Measurements from ENCODE around the gene ATP2C1. TPM values are rescaled to one million over a fixed set of nuclear protein-coding genes. Genes with fewer than 3 reads are reported as not detected.

Gene ATP2C1
- total and polyA plus RNA-seq, 2 donors (not counting 1 experiment from before 2014, with no cell fraction given), result 23.9 to 59.2 TPM

DNA sequence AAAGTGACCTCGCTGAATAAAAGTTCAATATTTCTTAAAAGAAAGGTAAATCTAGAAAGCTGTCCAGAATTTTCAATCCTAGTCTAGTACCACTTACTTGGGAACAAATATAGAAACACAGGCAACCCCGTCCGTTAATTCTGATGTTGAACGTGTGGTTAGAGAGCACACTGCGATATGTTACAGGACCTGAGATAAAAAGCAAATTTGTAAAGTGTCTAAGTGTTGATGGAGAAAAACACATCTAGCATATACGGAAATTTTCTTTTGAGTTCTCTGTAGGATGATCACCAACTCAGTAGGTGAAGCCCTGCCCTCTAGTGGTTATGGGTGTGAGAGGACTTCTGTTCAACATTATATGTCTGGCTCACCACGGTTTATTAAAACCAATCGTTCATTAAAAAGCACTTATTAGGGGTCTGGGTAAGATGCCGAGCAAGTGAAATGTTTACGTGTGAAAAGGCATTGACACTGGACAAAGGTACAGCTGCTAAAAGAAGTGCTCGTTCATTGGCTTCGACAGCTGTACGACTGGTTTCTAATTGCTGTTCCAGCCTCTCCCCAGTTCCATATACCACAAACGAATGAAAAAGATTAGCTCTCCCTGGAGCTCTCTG is 1.0 kb upstream of the ATP2C1 start:
- H3K4me3 ChIP-seq (ENCODE audit: control extremely low read depth in 1 of 5, extremely low read depth in 1 of 5, insufficient read depth in 1 of 5, low read depth in 2 of 5, low read length in 4 of 5), result peak overlapping the region; percentile 71 to 98 (median 93)
- H3K4me2 ChIP-seq (replicated peaks; ENCODE audit: low read depth, low read length, poor library complexity, severe bottlenecking), result peak overlapping the region; percentile 88
- TF ChIP-seq EZH2 (IDR thresholded peaks at IDR 0.05; ENCODE audit: borderline replicate concordance, insufficient read depth, low read depth, low read length, poor library complexity, severe bottlenecking) (no peak), CTCF (IDR thresholded peaks at IDR 0.05) (peak; percentile 91)
- DNase-seq (peak; percentile 85), ATAC-seq (ENCODE audit: low read depth) (peak; percentile 44)
- no peaks in the 10 kb centered on the region for H3K27me3 ChIP-seq (replicated peaks in 1 of 4; ENCODE audit: control extremely low read depth in 1 of 4, control insufficient read depth in 3 of 4, insufficient read depth in 4 of 4, low read length in 3 of 4)
- H4K20me1 ChIP-seq (ENCODE audit: control insufficient read depth, insufficient read depth, low read length, poor library complexity, severe bottlenecking), result no peaks in the 10 kb centered on the region
- peak overlapping the region; percentile 95 for H3K9ac ChIP-seq (ENCODE audit: low read length)
- Mint-ChIP-seq H3K9me3 (ENCODE audit: insufficient read depth) (no peaks in the 10 kb centered on the region), H3K4me3 (peak overlapping the region; percentile 98), H3K27ac (peak overlapping the region; percentile 99), H3K27me3 (no peaks in the 10 kb centered on the region), H3K4me1 (peaks cover 32% of the 10 kb centered on the region)
- POLR2A ChIA-PET, result interaction anchor here (0.9 to 2.6 kb wide), 4 partner anchors 33 to 781 kb away, joined by 3 to 11 read pairs (median 5); partner anchors contain the start of genes ASTE1 and NEK11
- 3% methylated on average over 6 of the region's 14 CpGs for WGBS (ENCODE audit: insufficient coverage)
- peaks cover 11% of the 10 kb centered on the region in 2 donors for H3K4me1 ChIP-seq (ENCODE audit: control insufficient read depth in 2 of 2, insufficient read depth in 2 of 2, low read length in 2 of 2)
- CTCF ChIA-PET, result interaction anchor here (0.9 to 6.1 kb wide), 16 partner anchors 13 to 617 kb away, joined by 3 to 68 read pairs (median 4); partner anchors contain the start of genes ASTE1, NEK11 and PIK3R4
- H3K9me3 ChIP-seq (ENCODE audit: control extremely low read depth in 1 of 3, control insufficient read depth in 2 of 3, insufficient read depth in 1 of 3, low read length in 2 of 3), result no peaks in the 10 kb centered on the region
- H3K36me3 ChIP-seq (replicated peaks in 1 of 2; ENCODE audit: control extremely low read depth in 1 of 2, control insufficient read depth in 1 of 2, extremely low read depth in 1 of 2, insufficient read depth in 2 of 2, low read length in 1 of 2), result no peaks in the 10 kb centered on the region
- peaks cover 38% of the 10 kb centered on the region for H3K79me2 ChIP-seq (ENCODE audit: control insufficient read depth, insufficient read depth, low read length)
- H3K27ac ChIP-seq (ENCODE audit: low read length in 2 of 2), result peak overlapping the region; percentile 89 to 96
- H2AFZ ChIP-seq (ENCODE audit: insufficient read depth, low read depth, low read length, poor library complexity, severe bottlenecking), result peak overlapping the region; percentile 98
- intact Hi-C loops (cut with micrococcal nuclease), result loop anchor here (1.0 to 5.0 kb wide), 8 partner anchors 34 to 1524 kb away; partner anchors contain the start of genes ASTE1, DNAJC13, MRPL3 and NEK11

Data from B cell (primary cell).